Cardiac fibroblast (primary cell): ENCODE results near the gene CHN2.

Source experiments
- DNase-seq, 2 donors: peaks; one replicate each; pipeline versions ENCODE4 v3.0.0 to v3.0.0-alpha.2; 2010; ENCODE audit warnings: low read depth in 2 of 2
- H3K4me3 ChIP-seq, 2 donors: replicated peaks in 1 of 2; 1 replicate in 1 of 2; 2 replicates in 1 of 2; pipeline ENCODE4 v1.5.1; 2011; ENCODE audit warnings: low read depth in 2 of 2, low read length in 2 of 2, mild to moderate bottlenecking in 2 of 2, moderate library complexity in 1 of 2
- CTCF ChIP-seq: IDR thresholded peaks from one replicate; pipeline ENCODE4 v1.5.1; 2011; ENCODE audit warnings: low read depth, mild to moderate bottlenecking, low read length, inconsistent platforms

The CHN2 gene

GRCh38 chr7:29406366-29406765, 211.8 kb downstream of the CHN2 start:
- DNase-seq: no peak
- H3K4me3 ChIP-seq: no peak overlapping the region
- TF ChIP-seq CTCF: no peak

- H3K4me3 ChIP-seq: no peak overlapping the region
- TF ChIP-seq CTCF: peak; percentile 73
- peak; percentile 76 to 90 for DNase-seq
Measured at GRCh38 chr7:29408841-29409243, 214.3 kb downstream of the CHN2 start.

DNA sequence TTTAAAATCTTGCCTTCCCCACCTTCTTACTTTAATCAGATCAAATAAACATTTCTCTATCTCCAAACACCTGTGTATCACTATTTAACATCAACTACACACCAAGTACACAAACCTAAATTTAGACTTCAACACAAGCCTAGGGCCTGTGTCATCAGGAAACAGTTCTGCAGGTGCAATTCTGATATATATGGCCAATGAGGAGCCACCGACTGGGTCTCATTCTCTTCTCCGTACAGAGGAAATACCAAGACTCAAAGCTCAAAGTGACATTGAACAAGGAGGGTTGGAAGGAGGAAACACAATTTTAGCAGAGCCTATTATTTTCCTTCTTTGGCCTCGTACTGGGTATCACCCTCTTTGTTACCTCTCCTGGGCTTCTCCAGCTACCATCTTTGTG, 216.4 kb downstream of the CHN2 start:
- TF ChIP-seq CTCF: no peak
- H3K4me3 ChIP-seq: no peak overlapping the region
- no peak for DNase-seq

GRCh38 chr7:29412912-29413311, 218.3 kb downstream of the CHN2 start:
- TF ChIP-seq CTCF: no peak
- H3K4me3 ChIP-seq: no peak overlapping the region
- DNase-seq: peak in 1 of 2 donors; percentile 2

- H3K4me3 ChIP-seq: no peak overlapping the region
Measured at GRCh38 chr7:29413626-29414136, 219.1 kb downstream of the CHN2 start.

DNA sequence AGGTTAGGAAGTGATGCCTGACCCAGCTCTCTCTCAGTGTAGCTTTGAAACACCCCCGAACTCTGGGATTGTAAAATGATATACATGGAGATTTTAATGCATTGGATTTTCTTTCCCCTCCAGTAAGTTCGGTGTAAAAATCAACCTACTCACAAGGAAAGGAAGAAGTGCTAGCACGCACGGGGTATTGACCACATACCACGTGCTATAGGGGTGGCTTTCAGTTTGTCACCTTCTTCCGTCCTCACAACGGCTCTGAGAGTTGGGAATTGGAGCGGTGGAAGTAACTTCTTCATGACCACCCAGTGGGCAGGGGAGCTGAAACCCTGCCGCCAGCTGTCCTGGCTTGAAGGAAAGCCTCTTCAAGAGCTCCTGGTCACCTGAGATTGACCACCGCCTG, 219.6 kb downstream of the CHN2 start:
- H3K4me3 ChIP-seq: no peak overlapping the region
- no peak for DNase-seq
- TF ChIP-seq CTCF: no peak

More at GRCh38 chr7:29413626-29414136, 219.1 kb downstream of the CHN2 start:
- TF ChIP-seq CTCF: no peak
- DNase-seq: no peak

DNA sequence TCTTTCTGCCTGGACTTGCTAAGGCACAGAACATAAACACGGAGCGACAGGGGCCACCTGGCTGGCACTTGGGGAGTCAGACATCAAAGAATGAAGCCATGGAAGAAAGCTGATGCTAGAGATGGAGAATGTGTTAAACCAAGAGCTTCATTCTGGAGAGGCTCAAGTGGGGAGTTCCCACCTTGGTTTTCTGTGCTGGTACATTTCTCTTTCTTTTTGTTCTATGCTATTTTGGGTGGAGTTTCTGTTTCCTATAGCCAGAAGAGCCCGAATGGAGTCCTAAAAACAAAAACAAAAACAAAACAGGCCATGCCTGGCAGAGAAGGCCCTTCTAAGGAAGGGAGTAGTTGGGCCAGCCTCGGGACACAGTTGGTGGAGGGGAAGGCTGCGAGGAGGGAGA, 220.6 kb downstream of the CHN2 start:
- DNase-seq: no peak

More for the DNA sequence above, 220.6 kb downstream of the CHN2 start:
- H3K4me3 ChIP-seq: no peak overlapping the region
- no peak for TF ChIP-seq CTCF
